HG03039 (cell line): Measurements from ENCODE around the gene ARPC1A.
A peak's percentile ranks its signal among the peaks of the same experiment; 100 is the strongest.
"Not testable (repeated sequence)": the region's sequence is repeated elsewhere in the genome, so short reads cannot be mapped to it uniquely, and the experiment has no call there.

Source experiments
- ATAC-seq: cut with Tn5 transposase; IDR thresholded peaks from one replicate; pipeline ENCODE4 v1.9.1; 2021; ENCODE audit warnings: mild to moderate bottlenecking, moderate library complexity; ENCODE audit not compliant: unreplicated experiment

ARPC1A gene

GRCh38 chr7:99325592-99326407, at the start of gene ARPC1A:
TSS of gene ARPC1A (plus strand) at chr7:99325898. CDS start at chr7:99333354, 7,456 bp downstream.
- ATAC-seq: peak; percentile 86

GRCh38 chr7:99278180-99278579, 47.5 kb upstream of the ARPC1A start:
- no peak for ATAC-seq

GRCh38 chr7:99284165-99284564, 41.5 kb upstream of the ARPC1A start:
- not testable (repeated sequence) for ATAC-seq

GRCh38 chr7:99287779-99288534, 37.7 kb upstream of the ARPC1A start:
- ATAC-seq: no peak

GRCh38 chr7:99289185-99289584, 36.5 kb upstream of the ARPC1A start:
- no peak for ATAC-seq

- not testable (repeated sequence) for ATAC-seq
Observed at GRCh38 chr7:99290148-99290547, 35.5 kb upstream of the ARPC1A start.

GRCh38 chr7:99290980-99291607, 34.6 kb upstream of the ARPC1A start:
- no peak for ATAC-seq

GRCh38 chr7:99292127-99292526, 33.6 kb upstream of the ARPC1A start:
- ATAC-seq: no peak

GRCh38 chr7:99293167-99293566, 32.5 kb upstream of the ARPC1A start:
- ATAC-seq: no peak

GRCh38 chr7:99293650-99294049, 32.0 kb upstream of the ARPC1A start:
- ATAC-seq: no peak

- no peak for ATAC-seq
Observed at GRCh38 chr7:99296471-99296870, 29.2 kb upstream of the ARPC1A start.

GRCh38 chr7:99301496-99301895, 24.2 kb upstream of the ARPC1A start:
- no peak for ATAC-seq

- ATAC-seq: no peak
Observed at GRCh38 chr7:99305473-99306260, 20.0 kb upstream of the ARPC1A start.

- no peak for ATAC-seq
Observed at GRCh38 chr7:99308461-99309074, 17.1 kb upstream of the ARPC1A start.

- no peak for ATAC-seq
Observed at GRCh38 chr7:99309111-99309510, 16.6 kb upstream of the ARPC1A start.

GRCh38 chr7:99310004-99310403, 15.7 kb upstream of the ARPC1A start:
- no peak for ATAC-seq

GRCh38 chr7:99311702-99312101, 14.0 kb upstream of the ARPC1A start:
- no peak for ATAC-seq

- no peak for ATAC-seq
Observed at GRCh38 chr7:99312316-99313203, 13.1 kb upstream of the ARPC1A start.

GRCh38 chr7:99313204-99313573, 12.5 kb upstream of the ARPC1A start:
- ATAC-seq: no peak
